A549 (cell line): ENCODE measurements around the gene CYFIP2.

ENCODE experiments used
- BHLHE40 ChIP-seq: IDR thresholded peaks from 2 replicates; pipeline ENCODE4 v1.6.1; 2012; ENCODE audit warnings: low read depth, low read length, inconsistent platforms
- HDAC2 ChIP-seq: fragments of 200-600 bp; sonication (generic); IDR thresholded peaks from 2 replicates; pipeline ENCODE4 v1.6.1; 2016
- JUNB ChIP-seq: fragments of >200 bp; sonication (Bioruptor Twin); formaldehyde crosslinking; IDR thresholded peaks from 2 replicates; pipeline ENCODE4 v1.6.1; 2016
- KDM1A ChIP-seq: fragments of 200-600 bp; sonication (generic); IDR thresholded peaks from 2 replicates; pipeline ENCODE4 v1.6.1; 2016; ENCODE audit warnings: low read depth, mild to moderate bottlenecking
- NR3C1 ChIP-seq: fragments of >200 bp; sonication (Bioruptor Twin); formaldehyde crosslinking; IDR thresholded peaks from 3 replicates; pipeline ENCODE4 v1.6.1; 2017
- POLR2A ChIP-seq: IDR thresholded peaks from 2 replicates; pipeline ENCODE4 v1.6.1; 2012; ENCODE audit warnings: mild to moderate bottlenecking, low read length
- RNF2 ChIP-seq: fragments of 200-600 bp; sonication (generic); IDR thresholded peaks from 2 replicates; pipeline ENCODE4 v1.6.1; 2016; ENCODE audit warnings: low read depth, mild to moderate bottlenecking, antibody characterized with exemption, moderate library complexity, borderline replicate concordance
- TF ChIP-seq, protein P1 (sequence below): fragments of >200 bp; sonication (Bioruptor Twin); formaldehyde crosslinking; IDR thresholded peaks from 3 replicates; pipeline ENCODE4 v1.5.1; 2016

DNA sequence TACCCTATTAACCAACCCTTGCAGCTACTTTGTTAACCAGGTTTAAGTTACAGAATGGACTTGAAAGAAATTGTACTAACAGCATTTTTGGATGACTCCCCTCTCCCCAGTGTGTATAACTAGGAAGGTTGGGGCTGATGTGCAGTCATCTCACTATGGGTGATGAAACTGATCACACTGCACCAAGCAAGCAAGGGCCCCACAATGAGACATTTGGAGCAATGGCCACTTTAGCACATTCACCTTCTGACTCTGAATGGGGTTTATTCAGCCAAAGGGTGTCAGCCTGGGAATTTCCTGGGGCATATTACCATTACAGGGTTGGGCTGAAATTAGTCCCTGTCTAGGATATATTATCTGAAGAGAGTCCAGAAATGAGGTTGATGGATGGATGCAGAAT, 18.7 kb upstream of the CYFIP2 start:
- TF ChIP-seq, protein P1, sequence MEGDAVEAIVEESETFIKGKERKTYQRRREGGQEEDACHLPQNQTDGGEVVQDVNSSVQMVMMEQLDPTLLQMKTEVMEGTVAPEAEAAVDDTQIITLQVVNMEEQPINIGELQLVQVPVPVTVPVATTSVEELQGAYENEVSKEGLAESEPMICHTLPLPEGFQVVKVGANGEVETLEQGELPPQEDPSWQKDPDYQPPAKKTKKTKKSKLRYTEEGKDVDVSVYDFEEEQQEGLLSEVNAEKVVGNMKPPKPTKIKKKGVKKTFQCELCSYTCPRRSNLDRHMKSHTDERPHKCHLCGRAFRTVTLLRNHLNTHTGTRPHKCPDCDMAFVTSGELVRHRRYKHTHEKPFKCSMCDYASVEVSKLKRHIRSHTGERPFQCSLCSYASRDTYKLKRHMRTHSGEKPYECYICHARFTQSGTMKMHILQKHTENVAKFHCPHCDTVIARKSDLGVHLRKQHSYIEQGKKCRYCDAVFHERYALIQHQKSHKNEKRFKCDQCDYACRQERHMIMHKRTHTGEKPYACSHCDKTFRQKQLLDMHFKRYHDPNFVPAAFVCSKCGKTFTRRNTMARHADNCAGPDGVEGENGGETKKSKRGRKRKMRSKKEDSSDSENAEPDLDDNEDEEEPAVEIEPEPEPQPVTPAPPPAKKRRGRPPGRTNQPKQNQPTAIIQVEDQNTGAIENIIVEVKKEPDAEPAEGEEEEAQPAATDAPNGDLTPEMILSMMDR = no peak
- TF ChIP-seq RNF2 = no peak
- no peak for TF ChIP-seq HDAC2
- TF ChIP-seq NR3C1 = no peak
- TF ChIP-seq KDM1A = no peak
- no peak for TF ChIP-seq POLR2A
- no peak for TF ChIP-seq BHLHE40
- TF ChIP-seq JUNB = no peak
